Activated CD4-positive, CD25-positive, alpha-beta regulatory T cell treated with anti-CD3 and anti-CD28 coated beads, Interleukin-2, amount 50 U/mL, for 72 hours (primary cell): ENCODE results near the gene DLK2.
A peak's percentile ranks its signal among the peaks of the same experiment; 100 is the strongest.
"Not testable (repeated sequence)": the region's sequence is repeated elsewhere in the genome, so short reads cannot be mapped to it uniquely, and the experiment has no call there.

ENCODE experiments used
- DNase-seq: peaks from one replicate; pipeline ENCODE4 v3.0.0; 2021

DLK2 gene

DNA sequence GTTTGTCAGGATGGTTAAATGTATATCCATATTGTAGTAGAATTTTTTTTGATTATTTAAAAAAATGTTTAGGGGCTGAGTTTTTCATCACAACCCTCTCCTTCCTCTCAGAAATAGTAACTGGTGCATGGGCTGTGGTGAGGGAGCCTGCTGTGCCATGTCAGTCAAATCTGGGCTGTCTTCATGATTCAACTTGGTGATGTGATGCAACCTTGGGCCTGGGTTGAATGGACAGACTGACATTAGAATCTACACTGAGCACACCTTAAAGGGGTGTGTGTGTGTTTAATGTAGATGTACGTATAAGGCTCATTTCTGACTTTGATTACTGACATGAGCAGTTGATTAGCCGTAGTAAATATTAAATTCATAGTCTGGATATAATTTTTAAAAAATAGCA, 25.7 kb upstream of the DLK2 start:
- no peak for DNase-seq

DNA sequence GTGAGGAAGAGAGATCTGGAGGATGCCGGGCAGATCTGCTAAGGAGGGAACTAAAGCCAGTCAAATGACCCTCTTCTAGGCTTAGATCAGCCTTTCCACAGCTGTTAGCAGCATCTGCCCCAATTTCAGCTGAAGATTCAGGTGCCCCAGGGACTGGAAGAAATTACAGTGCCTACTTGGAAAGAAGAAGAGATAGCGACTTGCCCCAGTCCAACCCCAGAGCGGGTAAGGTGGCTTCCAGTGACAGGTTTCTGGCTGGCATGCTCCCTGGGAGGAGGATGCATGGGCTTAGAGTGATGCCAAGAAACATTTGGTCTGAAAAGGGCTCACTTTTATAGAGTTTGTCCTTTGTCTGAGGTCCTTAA, 22.6 kb upstream of the DLK2 start:
- DNase-seq: no peak

DNA sequence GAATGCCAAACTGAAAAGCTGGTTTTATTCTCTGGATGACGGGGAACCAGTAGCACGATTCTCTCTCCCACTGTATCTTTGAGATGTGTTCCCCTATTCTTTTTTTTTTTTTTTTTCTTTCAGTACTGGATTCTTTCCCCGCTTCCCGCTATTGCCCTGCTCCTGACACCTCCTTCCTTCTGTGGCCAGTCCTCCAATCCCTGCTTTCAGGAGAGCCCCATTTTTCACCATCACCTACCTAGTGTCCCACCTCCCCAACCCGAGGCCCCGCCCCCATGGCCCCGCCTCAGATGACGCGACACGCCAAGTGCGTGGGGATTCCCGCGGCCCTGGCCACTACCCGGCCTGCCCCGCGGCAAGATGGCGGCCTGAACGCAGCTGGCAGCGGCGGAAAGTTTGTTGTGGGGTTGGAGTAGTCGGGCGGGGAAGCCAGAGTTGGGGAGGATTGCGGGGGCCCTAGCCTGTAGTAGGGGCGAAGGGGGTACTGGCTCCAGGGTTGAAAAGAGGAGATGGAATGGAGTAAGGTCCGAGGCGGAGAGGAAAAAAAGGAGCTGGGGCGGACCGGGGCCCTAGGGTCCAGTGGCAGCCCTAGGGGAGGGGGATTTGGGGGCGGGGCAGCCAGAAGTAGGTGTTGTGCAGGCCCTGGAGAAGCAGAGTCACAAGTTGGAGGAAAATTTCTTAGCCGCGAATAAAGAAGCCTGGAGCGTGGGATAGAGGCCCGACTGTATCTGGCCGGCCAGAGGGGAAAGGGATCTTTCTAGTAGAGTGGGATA, 22.1 kb upstream of the DLK2 start, which contains the start of gene TJAP1:
TJAP1 (plus strand) TSS at position 336 of the 773 bp plus-strand sequence. CDS start 21,432 bp downstream, outside the sequence.
- peak; percentile 98 for DNase-seq

DNA sequence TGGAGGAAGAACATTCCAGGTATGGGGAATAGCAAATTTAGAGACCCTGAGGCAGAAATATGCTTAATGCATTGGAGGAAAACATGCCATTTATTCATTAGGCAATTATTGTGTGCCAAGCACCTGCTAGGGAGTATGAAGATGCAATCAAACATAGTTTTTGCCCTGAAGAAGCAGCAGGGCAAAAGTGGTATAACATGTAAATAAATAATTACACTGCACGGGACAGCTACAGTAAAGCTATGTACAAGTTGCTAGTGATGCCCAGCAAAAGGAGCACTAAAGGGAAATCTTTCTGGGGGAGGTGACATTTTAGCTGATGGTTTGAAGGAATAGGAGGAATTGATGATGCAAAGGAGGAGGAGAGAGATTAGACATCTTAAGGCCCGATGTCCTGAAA, 21.4 kb upstream of the DLK2 start:
- no peak for DNase-seq

DNA sequence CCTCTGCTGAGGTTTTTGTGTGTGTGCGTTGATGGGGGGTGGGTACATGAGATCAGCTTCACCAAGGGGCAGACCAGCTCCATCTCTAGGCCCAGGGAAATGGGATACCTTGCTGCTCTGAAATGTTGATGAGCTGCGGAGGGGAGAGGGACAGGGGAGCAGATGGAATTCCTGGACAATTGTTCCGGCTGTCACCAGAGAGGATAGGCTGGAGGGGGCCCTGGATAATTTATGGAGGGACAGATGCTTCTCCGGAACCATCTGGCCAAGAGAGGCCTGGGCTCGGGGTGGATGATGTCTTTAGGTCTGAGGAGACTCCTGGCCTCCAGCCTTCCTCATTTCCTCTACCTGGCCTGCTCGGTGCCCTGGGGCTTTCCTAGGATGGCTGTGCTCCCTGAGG, 20.2 kb upstream of the DLK2 start:
- no peak for DNase-seq

DNA sequence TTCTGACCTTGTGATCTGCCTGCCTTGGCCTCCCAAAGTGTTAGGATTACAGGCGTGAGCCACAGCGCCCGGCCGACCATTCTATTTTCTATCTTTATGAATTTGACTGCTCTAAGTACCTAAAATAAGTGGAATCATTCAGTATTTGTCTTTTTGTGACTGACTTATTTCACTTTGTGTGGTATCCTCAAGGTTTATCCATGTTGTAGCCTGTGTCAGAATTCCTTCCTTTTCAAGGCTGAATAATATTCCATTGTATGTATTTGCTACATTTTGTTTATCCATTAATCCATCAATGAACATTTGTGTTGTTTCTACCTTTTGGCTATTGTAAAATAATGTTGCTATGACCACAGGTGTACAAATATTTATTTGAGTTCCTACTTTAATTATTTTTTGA, 17.2 kb upstream of the DLK2 start:
- DNase-seq: no peak

DNA sequence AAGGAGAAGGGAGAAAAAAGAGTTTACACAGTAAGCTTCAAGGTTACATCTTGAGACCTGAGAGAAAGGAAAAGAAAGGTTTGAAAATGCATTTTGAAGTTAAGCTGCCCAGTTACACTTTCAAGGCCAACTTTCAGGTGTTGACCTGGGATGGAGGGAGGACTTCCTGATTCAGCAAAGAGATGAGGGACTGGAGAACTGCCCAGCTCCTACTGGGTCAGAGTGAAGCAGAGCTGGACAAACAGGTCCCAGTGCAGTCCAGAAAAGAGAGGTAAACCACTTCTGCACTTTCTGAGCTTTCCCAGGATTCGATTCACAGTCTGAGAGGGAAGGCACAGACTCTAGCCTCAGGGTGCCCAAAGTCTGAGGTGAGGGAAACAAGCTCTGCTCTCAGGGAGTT, 16.1 kb upstream of the DLK2 start:
- no peak for DNase-seq

DNA sequence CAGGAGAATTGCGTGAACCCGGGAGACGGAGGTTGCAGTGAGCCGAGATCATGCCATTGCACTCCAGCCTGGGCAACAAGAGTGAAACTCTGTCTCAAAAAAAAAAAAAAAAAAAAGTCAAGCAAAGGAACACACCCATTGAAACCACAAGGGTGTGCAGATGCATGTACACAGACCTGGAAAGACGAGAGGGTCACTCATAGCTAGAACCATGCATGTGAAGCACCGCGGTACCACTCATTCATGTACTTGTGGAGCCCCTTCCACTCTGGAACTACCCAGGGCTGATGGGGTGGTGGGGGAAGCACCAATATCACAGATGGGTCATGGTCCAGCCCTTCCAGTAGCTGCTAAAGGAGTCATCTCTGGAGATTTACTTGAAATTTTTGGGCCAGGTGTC, 14.6 kb upstream of the DLK2 start:
- DNase-seq: no peak

DNA sequence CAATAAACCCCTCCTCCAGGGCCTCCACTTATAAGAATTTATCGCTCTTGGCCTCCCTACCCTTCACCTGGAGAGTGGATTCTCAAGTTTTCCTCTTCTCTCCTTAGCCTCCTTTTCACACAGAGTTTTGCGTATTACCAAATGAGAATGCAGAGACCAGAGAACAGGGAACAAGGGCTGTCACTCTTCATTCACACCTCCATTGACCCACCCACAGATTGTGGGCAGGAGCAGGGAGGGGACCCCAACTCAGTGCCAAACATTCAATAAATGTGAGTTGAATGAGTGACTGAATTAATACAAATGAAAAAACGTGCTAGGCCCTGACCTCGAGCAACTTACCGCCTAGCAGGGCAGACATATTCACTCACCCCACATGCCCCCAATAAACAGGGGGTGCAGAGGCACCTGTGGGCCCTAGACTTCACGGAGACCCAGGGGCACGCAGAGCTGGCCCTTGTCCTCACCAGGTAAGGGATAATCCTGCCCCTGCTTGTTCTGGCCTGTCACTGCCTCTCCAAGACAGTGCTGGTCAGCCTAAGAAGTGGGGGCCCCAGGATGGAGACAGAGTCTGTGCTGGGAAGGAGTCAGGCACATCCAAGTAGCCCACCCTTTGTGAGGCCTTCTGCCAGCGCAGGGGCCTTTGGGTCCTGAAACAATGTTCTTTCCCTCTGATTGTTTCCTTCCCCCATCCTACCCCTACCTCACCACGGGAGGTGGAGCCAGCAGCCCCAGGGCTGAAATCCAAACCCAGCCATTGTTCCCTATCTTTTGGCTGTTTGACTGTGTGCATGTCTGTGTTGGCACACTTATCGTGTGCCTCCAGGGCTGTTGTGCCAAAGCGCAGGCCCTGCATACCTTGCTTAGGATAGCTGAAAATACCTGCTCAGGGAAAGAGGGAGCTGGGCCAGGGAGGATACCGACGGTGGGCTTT, 13.7 kb upstream of the DLK2 start:
- no peak for DNase-seq

DNA sequence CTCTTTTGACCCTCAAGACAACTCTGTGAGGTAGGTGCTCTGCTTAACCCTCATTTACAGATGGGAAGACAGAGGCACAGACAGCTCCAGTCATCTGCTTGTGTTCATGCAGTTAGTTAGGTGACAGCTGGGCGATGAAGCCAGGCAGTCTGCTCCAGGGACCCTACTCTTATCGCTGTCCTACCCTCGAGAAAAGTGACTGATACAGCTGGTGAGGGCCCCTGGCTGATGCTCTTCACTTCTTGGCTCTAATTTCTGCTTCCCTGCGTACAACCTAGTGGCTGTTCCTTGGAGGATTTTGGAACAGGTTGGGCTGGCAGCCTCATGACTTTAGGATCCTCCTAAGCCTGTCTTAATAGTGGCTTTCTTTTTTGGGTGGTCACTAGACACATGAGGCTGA, 12.9 kb upstream of the DLK2 start:
- DNase-seq: no peak

DNA sequence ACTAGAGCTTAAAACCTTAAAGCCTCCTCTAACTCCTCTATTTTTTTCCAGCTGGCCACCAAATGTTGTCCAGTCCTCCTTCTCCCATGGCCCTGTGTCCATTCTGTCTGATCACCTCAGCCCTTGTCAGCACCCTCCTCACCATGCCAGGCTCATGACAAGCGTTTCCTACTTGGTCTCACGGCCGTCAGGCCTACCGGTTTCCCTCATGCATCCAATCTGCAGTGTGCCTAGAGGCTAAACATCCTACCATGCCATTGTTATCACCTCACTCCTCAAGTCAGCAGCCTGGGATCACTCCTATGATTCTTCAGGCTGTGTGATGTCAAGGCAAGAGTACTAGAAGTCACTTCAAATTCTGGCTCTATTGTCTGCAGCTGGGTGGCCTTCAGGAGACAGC, 12.4 kb upstream of the DLK2 start:
- DNase-seq: no peak

DNA sequence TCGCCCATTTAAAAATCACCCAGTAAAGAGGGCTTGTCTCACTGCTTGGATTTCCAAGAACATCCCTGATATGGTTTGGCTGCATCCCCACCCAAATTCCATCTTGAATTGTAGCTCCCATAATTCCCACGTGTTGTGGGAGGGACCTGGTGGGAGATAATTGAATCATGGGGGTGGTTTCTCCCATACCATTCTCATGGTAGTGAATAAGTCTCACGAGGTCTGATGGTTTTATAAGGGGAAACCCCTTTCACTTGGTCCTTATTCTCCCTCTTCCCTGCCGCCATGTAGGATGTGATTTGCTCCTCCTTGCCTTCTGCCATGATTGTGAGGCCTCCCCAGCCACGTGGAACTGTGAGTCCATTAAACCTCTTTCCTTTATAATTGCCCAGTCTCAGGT, 11.9 kb upstream of the DLK2 start:
- not testable (repeated sequence) for DNase-seq

DNA sequence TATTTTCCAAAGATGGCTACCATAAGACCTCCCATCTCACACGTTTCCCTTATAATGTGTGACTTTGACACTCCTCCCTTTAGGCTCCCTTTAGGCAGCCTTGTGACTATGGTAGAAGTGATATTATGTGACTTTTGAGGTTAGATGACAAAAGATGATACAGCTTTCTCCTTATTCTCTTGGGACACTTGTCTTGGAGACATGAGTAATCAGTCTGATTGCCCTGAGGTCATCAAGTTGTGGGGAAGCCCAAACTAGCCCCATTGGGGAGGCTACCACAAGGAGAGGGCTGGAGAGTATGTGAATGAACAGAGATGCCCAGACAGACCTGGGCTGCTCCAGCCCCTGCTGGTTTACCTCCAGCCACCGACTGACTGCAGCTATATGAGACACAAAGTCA, 10.6 kb upstream of the DLK2 start:
- DNase-seq: no peak

DNA sequence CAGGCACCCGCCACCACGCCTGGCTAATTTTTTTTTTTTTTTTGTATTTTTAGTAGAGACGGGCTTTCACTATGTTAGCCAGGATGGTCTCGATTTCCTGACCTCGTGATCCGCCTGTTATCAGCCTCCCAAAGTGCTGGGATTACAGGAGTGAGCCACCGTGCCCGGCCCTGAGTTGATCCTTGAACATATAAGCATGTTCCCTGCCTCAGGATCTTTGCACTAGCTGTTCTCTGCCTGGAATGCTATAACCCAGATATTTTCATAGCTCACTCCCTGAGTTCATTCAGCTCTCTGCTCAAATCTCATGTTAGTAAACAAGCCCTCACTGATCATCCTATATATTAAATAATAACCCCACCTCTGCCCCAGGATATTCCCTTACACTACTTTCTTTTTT, 9.0 kb upstream of the DLK2 start:
- no peak for DNase-seq

DNA sequence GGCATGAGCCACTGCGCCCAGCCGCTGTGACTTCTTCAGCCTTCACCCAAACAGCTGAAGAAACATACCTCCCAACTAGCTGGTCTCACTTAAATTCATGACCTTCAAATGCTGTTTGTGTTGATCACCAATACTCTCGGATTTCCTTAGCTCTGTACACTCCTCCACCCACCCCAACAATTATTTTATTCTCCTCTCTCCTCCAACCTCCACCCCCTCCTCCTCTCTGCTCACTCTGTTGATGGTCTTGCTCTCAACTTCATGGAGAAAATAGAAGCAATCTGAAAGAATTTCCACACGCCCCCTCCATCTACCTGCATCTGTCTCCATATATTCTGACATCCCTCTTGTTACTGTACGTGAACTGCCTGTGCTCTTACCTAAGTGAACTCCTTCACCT, 6.6 kb upstream of the DLK2 start:
- no peak for DNase-seq

DNA sequence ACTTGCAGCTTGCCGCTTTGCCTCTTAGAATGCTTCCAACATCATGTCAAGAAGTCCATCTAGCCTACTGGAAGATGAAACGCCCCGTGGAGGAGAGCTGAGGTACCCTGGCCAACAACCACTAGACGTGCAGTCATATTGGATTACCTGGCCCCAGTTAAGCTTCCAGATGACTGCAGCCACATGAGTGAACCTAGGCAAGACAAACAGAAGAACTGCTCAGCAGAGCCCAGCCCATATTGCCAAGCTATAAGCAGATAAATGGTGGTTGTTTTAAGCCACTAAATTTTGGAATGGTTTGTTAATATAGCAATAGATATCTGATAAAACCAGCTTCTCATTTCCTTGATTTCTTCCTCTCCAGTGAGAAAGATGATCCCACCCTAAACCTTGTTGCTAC, 4.7 kb upstream of the DLK2 start:
- DNase-seq: no peak

DNA sequence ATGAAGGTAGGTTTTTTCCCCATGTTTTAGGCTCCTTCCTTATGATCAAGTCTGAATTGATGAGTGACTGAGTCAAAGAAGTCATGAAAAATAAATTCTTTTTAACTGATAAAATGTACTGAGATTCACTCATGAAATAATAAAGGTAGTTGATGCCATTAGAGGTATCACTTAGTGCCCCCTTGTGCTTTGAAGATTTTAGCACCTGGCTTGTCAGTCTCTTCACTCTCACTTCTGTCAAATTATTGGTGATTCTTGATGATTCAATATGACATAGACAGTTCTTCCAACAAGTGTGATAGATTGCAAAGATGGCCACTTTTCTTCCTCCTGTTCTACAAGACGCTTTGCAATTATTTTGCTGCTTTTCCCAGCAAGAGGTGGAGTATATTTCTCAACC, 4.2 kb upstream of the DLK2 start:
- no peak for DNase-seq

DNA sequence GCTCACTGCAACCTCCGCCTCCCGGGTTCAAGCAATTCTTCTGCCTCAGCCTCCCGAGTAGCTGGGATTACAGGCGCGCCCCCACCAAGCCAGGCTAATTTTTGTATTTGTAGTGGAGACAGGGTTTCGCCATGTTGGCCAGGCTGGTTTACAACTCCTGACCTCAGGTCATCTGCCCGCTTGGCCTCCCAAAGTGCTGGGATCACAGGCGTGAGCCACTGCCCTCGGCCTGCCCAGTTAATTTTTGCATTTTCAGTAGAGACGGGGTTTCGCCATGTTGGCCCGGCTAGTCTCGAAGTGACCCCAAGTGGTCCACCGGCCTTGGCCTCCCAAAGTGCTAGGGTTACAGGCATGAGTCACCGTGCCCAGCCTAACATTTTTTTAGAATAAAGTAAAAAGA, 2.8 kb upstream of the DLK2 start:
- DNase-seq: not testable (repeated sequence)

DNA sequence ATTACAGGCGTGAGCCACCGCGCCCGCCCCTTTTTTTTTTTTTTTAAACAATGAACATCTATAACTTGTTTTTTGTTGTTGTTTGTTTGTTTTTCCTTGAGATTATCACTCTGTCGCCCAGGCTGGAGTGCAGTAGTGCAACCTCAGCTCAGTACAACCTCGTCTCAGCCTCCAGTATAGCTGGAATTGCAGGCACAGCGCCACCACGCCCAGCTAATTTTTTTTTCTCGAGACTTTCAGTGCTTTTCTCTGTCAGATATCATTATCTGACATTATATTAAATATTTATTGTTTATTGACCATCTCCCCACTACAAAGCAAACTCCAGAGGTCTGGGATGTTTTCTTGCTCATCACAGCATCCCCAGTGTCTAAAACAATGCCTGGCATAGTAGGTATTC, 2.3 kb upstream of the DLK2 start:
- no peak for DNase-seq

DNA sequence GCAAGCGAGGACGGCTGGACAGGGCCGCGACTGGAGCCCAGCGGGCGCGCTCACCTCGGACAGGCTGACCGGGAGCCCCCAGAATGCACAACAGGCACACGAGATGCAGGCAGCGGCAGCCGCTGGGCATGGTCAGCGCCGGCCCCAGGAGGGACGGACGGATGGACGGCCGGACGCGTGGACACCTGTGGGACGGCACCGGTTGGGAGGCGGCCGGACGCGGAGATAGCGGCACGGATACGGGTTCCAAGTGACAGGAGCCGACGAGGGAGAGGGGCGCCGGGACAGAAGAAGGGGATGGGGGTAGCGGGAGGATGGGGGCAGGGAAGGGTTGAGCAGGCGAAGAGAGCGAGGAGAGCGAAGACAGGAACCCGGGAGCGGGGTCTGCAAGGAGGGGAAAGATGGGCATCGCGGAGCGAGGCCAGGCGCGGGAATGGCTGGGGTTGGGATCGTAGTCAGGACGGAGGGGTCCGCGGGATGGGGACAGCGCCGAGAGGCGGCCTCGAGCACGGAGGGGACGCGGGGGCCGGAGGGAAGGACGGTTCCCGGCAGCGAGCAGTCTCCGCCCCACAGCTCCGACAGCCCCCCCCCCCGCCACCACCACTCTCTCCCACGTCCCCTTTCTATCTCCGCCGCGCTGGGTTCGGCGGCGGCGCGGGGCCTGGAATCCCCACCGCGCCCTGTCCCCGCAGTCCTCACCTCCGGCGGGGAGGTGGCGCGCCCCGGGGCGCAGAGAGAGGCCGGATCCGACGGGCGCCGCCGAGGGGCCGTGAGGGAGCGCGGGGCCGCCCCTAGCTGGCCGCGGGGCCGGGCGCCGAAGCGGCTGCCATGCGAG, 435 bp downstream of the DLK2 start:
- peak; percentile 79 for DNase-seq

DNA sequence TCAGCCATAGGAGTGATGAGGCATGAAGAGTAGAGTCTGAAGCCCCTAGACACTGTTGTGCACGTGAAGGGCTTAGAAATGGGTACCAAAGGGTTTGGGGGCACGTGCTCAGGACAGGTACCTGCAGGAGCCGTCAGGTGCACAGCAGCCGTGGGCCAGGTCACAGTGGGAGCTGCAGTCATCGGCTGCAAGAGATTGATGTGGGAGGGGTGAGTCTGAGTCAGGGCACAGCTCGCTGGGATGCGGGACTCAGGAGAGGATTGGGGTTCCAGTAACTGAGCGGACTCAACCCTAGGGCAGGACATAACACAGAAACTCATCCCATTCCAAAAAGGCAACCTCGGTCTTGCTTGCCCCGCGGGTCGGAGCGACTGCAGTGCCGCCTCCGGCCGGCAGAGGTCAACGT, 1.1 kb downstream of the DLK2 start:
- DNase-seq: no peak

DNA sequence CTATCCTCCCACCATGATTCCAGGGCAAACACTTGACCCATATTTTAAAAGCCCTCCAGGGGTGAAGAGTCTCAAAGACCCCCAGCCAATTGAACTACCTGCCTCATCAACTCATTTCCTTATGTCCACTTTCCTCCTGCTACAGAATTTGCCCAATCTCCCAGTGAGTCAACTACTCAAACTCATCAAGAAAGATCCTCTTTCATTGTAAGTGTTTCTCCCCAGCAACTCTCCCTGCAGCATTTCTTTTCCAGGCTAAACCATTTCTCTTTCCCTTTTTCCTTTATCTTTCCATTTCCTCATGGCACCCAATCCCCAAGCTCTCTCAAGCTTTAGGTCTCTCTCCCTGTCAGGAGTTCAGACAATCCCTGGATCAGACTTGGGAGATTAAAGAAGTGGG, 1.5 kb downstream of the DLK2 start:
- no peak for DNase-seq

DNA sequence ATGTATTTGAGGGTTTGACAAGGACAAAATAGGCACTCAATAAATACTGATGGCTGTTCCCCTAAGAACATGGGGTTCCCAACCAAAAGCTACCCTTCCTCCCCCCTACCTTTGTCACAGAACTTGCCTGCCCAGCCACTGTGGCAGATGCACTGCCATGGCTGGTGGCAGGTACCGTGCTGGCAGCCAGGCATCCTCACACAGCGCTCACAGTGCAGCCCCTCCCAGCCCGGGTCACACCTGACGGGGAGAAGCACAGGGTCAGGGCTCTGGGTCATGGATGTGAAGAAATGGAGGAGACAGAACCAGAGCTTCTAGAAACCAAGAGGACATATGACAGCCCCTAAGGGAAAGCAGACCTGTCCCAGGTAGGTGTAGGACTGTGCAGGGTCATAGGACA, 2.5 kb downstream of the DLK2 start:
- no peak for DNase-seq
